HG03571 (cell line): ENCODE measurements around the gene FOXK1.

ENCODE experiments used
- ATAC-seq: cut with Tn5 transposase; IDR thresholded peaks from one replicate; pipeline ENCODE4 v1.9.1; 2021; ENCODE audit not compliant: unreplicated experiment

Gene FOXK1

DNA sequence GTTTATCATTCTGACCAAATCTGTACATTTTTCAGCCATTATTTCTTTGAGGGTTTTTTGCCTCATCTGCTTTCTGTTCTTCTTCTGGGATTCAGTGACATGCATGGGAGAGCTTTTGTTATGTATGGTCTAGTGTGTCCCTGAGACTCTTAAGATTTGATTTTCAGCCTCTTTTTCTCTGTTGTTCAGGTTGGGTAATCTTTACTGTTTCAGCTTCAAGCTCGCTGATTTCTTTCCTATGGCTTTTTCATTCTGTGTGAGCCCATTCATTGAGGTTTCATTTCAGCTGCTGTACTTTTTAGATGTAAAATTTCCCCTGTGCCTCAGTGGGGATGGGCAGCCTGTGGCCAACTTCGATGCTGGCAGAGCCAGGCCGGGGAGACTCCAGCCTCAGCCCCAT lies 38.1 kb downstream of the FOXK1 start:
- ATAC-seq = no peak

DNA sequence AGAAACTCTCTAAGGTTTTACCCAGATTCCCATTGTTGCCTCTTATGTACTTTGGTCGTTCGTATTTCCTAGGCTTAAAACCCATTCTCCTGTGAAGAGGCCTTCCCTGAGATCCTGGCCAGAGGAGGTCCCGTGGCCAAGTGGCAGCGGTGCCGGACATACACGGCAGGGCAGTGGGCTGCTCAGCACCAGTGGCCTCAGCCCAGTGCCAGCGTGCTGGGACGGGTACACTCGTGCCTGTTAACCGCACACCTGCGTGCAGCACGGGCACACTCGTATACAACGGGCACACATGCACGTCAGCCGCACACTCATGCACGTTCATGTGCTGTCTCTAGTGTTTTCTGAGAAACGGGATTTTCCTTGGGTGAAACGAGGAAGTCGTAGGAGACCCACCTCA lies 40.2 kb downstream of the FOXK1 start:
- no peak for ATAC-seq

DNA sequence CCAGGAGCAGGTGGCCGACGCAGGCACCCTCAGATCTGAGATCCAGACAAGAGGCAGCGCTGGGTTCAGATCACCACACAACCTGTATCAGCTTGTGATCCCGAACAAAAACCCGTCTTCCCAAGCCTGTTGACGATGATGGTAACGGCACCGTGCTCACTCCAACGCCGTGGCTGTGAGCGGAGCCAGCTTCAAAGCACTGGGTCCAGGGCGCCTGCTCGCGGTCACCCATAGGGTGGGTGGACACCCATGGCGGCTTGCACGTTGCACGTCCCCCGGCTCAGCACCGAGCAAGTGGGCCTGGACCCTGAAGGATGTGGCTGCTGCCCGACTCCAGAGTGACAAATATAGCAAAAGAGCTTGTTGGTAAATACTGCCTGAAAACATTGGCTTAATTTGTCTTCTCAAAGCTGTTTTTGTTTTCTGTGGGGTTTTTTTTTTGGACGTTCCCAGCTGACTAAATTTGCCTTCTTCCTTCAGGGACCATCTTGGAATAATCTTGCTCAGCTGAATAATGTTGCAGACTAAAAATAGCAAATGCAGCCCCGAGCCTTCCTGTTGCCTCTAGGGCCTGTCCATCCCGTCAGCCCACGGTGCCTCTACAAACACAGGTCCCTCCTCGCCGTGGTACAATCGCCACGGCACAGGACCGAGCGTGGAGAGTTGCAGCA lies 41.0 kb downstream of the FOXK1 start:
- no peak for ATAC-seq

DNA sequence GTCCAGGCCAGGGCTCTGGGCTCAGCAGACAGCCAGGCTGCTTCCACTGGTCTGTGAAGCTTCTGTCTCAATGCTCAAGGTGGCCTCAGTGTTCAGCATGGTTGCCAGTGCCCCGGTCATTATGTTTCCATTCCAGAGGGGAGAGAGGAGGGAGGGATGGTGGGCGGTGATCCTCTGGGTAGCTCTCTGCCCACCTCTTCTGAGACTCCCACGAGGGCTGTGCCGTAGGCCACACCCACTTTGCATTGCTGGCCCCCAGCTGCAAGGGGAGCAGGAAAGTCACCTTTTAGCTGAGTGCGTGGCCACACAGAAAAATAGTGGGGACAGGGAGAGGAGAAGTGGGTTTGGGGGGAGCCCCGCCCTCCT lies 42.5 kb downstream of the FOXK1 start:
- ATAC-seq = peak; percentile 8

DNA sequence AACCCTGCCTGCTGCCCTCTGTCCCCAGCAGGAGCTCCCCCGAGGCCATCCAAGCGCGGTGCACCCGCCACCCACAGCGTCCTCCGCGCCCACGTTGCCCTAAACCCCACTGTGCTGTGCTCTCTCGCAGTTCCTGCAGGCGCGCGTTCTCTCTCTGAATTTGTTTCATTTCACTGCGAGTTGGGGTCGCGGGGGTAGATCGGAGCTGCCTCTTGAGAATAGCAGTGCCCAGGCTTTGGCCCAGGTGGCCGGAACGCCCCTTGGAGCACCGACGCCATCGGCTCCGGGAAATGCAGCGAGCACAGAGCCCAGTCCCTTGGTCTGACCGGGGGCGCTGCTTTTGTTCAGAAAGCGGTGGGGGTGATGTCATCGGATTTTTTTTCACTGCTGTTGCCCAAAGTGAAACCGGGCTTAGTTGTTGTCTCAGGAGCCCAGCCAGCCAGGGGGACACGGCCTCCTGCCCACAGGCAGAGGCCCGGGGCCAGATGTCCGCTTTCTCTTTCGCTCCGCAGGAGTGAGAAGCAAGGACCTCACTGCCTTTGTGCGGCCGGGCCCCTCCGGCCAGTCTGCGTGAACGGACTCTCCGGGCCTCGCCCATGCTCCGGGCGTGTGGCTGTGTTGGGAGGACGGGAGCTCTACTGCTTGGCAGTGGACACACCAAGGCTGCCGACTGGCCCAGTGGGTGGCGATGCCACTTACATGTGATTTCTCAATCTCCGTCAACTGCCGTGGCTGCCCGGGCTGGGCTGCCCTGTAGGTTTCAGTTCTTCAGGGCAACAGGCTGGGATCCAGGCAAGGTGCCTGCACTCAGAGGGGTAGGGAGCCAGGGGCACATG lies 43.1 kb downstream of the FOXK1 start:
- ATAC-seq = peak; percentile 64

DNA sequence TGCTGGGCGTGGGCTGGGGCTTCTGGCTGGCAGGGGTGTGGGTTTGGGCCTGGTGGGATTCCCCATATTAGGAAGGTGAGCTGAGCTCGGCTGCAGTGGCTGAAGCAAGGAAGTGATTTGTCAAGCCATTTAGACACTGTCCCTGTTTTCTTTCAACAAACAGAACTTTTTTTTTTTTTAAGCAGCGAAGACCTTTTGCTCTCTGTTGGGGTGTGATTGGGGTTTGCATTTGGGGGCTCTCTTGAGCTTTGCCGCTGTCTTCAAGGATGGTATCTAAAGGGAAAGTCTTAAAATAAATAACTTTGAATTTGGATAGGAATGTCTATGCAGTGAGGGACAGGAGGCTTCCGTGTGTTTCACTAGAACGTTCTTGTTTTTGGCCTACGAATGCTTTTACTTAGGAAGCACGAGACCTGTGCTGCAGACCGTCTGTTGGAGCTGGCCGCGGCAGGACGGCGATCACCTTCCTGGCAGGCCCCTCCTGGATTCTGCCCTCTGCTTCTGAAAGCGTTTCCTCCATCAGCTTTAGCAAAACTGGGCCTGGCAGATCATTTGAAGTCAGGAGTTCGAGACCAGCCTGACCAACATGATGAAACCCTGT lies 43.9 kb downstream of the FOXK1 start:
- ATAC-seq = no peak

DNA sequence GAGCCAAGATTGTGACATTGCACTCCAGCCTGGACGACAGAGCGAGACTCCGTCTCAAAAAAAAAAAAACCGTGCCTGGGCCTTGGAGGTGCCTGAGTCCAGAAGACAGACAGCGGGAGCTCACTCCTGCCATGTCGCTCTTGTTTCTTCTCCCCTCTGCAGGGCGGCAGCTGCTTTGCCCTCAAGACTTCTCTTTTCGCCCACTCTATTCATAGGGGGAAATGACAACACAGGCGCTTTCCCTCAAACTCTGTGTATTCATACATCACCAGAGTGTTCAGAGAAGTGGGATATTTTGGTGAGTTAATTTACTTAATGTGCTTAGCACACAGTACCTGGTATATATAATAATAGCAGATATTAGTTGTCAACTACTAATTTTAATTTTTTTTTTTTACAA lies 44.5 kb downstream of the FOXK1 start:
- no peak for ATAC-seq

DNA sequence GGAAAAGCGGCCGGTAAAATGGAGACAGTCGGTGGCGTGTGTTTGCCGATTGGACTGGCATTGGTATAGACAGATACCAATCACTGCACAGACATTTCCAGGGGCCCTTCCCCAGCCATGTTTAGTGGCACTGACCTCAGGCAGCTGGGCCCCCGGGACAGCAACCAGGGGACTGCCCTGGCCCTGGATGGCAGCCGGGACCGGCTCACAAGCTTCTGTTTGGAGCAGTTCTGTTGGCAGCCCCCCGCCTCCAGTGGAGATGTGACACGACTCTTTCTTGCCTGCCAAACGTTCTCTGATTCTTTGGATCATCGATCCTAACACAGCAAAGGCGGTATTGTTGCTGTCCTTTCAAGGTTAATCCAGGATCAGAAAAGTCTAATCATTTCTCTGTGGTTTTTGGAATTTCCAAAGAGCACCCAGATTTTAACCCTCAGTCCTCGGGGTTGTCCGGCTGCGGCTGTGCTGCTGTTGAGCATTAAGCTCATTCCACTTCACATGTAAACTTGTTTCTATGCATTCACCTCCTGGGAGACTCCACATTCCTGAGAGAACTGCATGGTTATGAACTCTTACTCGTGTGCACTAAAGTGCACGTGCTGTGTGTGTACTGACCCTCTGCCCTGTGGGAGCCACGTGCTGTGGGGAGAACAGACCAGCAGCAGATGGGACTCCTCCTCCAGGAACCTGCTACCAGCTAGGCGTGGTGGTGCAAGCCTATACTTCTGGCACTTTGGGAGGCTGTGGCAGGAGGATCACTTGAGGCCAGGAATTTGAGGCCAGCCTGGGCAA lies 46.0 kb downstream of the FOXK1 start:
- ATAC-seq = no peak

DNA sequence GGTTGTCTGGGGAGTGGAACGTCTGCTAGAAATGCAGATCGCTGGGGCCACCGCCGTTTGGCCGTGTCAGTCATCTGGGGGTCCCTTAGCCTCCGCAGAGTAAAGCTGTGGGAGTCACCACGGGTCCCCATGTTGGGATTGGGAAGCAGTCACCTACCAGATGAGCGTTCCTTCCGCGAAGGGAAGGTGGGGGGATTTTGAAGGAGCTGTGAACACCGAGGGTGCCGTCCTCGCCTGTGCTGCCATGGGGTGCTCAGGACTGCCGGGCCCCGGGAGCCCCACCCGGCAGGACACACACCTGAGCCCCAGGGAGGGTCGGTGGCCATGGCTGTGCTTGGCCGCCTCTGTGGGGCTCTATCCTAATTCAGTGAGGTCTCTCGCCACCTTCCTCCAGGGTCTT lies 47.2 kb downstream of the FOXK1 start:
- no peak for ATAC-seq

DNA sequence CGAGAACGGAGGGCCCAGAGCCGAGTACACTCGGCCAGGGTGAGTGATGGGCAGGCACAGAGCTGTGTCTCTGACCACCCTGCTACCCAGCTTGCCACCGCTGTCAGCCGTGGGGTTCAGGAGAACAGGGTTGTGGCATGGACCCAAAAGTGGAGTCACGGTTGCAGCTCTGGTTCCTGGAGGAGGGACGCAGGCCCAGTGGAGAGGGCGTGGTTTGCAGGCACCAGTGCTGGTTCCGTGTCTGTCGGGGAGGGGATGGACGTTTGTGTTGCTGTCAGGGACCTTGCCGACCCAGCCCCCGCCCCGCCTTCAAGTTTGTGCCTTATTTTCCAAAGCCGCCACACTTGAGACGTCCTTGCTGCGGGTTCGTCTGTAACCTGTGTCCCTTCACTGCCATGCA lies 48.2 kb downstream of the FOXK1 start:
- no peak for ATAC-seq

DNA sequence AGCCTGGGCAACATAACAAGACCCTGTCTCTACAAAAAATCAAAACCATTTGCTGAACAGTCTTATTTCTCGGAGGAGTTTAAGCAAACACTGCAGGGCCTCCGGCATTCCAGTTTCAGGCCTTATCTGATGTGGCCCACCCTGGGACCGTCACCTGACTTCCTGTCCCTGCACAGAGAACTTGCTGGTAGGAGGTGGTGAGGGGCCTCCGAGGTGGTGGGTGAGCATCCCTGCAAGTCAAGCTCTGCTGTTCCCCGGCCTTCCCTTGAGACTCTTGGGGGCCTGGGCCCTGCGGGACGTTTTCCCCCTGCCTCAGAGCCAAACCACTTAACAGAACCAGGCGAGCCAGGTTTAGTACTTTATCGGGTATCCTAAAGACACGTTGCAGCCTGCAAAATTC lies 48.9 kb downstream of the FOXK1 start:
- ATAC-seq = no peak

DNA sequence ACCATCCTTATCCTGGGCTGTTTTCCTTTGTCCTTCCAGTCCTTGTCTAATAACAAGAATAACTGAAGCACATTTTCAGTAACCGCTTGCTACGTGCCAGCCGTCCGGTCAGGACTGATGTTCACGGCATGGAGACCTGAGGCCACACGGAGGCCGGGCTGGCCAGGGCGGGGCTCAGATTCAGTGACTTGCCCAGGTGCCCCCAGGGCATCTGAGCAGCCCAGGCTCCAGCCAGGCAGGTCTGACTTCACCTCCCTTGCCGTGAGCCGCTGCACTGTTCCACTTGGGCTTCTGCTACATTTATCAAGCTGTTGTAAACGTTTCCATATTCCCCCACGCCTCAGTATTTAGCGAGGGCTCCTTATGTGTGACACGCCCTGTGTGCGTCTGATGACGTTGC lies 49.7 kb downstream of the FOXK1 start:
- no peak for ATAC-seq

DNA sequence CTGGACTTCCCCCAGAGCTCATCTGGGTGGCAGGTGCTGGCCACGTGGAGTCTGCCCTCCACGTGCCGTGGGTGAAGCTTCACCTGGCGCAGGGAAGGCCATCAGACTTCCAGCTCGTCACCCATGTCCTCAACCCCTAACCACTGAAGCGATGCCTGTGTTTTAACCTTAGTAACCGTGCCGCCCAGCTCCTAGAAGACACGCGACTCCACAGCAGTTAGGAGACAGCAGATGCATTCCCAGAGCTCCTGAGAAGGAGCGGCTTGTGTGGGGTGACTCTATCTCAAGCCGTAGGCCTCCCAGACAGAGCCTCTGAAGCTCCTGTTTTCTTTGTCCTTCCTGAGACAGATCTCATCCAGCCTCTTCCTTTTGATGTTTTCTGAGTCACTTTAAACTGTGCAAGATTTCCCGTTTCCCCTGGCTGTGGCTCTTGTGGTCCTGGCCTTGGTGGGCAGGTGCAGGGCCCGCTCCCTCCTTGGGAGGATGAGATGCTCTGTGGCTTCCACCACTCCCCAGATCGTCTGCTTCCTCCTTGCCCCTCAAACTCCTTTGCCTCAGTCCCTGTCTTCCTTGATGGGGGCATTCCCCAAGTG lies 51.9 kb downstream of the FOXK1 start:
- ATAC-seq = no peak

DNA sequence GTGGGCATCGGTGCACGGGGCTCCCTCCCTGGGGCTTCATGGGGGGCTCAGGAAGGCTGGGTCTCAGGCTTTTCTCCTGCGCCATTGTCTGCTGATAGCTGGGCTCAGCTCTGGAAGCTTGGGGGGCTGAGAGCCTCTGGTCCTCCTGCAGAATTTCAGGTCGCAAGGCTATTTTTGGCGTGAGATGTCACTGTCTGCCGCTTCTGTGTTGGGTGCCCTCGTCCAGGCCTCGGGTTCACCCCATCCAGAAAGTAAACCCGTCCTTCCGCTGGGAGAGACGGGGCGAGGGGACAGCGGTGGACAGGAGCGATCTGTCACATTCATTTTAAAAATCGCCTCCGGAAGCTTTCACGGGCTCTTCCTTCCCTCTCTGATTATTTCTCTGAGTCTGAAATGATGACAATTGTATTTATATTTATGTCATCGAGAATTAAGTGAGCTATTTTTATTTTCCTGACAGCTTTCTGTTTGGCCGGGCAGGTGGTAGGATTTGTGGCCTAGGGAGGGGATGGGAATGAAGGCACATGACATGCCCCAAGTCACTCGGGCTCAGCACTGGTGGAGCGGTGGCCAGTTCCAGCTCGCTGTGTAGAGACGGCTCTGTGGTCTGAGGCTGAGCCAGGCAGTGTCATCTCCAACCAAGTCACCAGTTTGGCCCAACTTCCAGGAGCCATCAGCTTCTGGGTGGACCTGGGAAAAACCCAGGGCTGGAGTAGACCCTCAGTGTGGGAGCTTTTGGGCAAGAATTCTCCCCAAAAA lies 52.7 kb downstream of the FOXK1 start:
- ATAC-seq = no peak

DNA sequence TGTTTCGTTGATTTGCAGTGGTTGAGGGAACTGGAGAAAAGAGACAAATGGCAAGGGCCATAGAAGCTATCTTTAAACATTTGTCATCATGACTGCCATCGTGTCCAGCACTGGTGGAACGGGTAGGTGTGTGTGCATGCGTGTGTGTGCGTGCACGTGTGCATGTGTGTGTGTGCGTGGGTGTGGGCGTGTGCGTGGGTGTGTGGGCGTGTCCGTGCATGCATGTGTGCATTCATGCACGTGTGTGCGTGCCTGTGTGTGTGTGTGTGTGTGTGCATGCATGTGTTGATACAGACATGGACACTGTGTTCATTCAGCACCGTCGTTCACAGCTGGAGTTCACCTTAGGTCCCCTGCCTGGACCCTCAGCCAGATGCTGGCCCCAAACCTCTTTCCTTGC lies 55.2 kb downstream of the FOXK1 start:
- no peak for ATAC-seq

DNA sequence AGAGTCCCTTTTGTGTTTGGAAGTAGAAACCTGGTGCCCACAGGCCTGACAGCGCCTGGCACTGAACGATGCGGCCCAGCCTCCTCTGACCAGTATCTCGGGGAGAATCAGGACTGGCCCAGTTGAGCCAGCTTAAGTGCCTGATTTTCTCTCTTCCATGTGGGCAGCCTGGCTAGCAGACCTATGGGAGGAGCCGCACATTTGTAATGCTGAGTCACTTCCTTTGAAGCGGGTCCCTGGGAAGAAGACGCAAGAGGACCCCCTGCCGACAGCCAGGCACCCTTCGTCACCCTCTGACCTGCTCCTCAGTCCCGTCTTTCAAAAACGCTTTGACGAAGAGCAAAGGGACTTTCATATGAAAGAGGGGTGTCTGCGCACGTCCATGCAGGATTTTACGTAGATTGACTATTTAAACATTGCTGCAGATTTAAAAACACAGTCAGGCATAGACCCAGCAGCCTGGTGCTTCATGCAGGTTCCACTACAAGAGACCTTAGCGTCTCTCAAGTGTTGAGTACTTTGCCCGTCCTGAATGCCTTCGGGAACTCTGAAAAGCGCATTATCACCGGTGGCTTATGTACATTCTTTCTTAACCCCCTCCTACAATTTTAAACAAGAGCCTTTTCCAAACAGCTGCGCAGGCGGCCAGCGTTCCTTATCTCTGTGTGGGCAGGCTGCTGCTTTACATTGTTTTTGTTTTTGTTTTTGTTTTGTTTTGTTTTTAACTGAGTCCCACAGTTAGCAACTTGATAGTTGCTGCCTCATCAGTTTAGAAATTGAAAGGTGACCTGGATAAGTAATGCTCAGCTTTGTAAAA lies 56.8 kb downstream of the FOXK1 start:
- no peak for ATAC-seq

DNA sequence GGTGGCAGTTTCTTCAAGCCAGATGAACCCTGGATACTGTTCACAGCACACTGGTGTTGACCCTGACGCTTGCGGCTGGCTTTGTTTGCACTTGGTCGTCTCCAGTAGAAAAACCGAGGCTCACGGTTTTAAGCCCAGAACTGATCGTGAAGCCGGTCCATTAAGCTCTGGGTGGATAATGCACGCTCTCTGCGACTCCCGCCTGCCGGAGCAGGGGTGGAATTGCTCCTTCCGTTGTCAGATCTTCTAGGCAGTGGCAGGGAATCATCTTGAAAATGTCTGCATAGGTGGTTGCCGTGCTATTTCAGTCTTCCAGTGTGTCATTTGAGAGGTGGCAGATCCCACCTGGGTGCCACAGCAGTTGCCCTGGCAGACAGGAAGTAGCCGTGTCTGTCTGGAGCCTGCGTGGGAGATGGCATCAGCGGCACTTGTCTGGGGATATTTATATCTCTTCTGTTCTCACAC lies 57.5 kb downstream of the FOXK1 start:
- no peak for ATAC-seq

DNA sequence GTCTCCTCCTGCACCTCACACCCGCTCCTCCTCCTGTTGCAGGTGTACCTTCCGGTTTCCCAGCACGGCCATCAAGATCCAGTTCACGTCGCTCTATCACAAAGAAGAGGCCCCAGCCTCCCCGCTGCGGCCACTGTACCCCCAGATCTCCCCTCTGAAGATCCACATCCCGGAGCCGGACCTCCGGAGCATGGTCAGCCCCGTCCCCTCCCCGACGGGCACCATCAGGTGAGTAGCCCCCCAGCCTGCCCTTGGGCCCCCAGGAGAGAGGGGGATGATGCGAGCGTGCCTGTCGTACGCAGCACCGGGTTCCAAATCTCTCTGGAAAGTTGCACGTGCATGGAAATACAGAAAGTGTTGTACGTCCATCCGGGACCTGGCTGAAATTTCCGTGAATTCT lies 58.7 kb downstream of the FOXK1 start:
- ATAC-seq = no peak

DNA sequence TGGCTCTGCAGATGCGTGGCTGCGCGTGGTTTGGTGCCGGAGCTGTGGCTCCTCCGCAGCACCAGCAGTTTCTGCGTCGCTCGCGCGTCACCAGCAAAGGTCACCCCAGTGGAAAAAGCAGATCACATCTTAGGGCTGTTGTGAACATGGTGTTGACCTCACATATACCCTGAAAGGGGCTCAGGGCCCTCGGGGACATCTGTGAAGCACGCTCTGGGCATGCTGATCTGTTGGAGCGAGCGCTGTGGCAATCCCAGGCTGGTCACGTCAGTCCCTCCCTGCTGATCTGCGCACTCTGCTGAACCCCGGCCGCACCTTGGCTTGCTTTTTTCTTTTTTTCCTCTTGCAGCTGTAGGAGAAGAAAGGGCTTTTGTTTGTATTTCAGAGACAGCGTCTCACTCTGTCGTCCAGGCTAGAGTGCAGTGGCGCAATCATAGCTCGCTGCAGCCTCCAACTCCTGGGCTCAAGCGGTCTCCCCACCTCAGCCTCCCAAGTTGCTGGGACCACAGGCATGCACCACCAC lies 60.0 kb downstream of the FOXK1 start:
- ATAC-seq = no peak
